Astrocyte (in vitro differentiated cells and primary cell): ENCODE measurements around the gene MGST3.

ENCODE experiments used
- CTCF ChIP-seq: IDR thresholded peaks from 2 replicates; pipeline ENCODE4 v1.5.1; 2011; ENCODE audit warnings: low read depth, mild to moderate bottlenecking, inconsistent platforms, low read length, moderate library complexity; ENCODE audit not compliant: insufficient read depth
- EZH2 ChIP-seq: IDR thresholded peaks from 2 replicates; pipeline ENCODE4 v1.6.1; 2012; ENCODE audit warnings: mild to moderate bottlenecking, low read length, inconsistent platforms; ENCODE audit not compliant: insufficient read depth

- TF ChIP-seq CTCF (no peak), EZH2 (no peak)
Observed at GRCh38 chr1:165675794-165676193, 44.8 kb downstream of the MGST3 start.
